Neural progenitor cell (in vitro differentiated cells): ENCODE measurements around the gene MED20.

ENCODE experiments used
- CTCF ChIP-seq: fragments of 200-600 bp; sonication (generic); IDR thresholded peaks from 2 replicates; pipeline ENCODE4 v1.5.1; 2017; ENCODE audit warnings: antibody characterized with exemption, mild to moderate bottlenecking
- EZH2phosphoT487 ChIP-seq: fragments of 200-600 bp; sonication (generic); IDR thresholded peaks from 2 replicates; pipeline ENCODE4 v1.6.1; 2017; ENCODE audit warnings: antibody characterized with exemption

GRCh38 chr6:41941280-41942066 lies 20.5 kb upstream of the MED20 start, which contains the start of gene CCND3:
- TF ChIP-seq EZH2phosphoT487, result peak; percentile 36
- no peak for TF ChIP-seq CTCF
